ENCODE data around the gene SPECC1. TPM values are rescaled to one million over a fixed set of nuclear protein-coding genes. Genes with fewer than 3 reads are reported as not detected.

Gene SPECC1
- total RNA-seq, 3 donors from 2014 or later: 36.4 to 59.0 (median 51.8) TPM

DNA sequence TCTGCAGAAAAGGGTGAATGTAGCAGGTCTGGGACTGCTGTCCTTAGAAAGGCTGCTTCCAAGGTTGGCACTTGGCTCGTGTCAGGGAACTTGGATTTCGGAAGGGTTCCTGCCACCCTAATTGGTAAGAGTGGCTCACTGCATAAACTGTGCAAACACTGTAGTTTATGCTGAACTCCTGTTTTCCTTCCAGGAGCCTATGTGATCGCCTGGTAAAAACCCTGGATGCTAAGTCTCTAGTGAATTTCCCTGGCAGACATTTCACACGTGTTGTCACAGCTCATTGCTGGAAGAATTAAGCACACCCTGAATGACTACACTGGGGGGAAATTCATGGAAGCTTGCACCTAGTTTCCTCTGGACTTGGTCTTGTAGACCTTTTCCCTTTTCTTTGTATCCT is 140.1 kb downstream of the SPECC1 start:
- Histone ChIP-seq H3K4me3 (no peak overlapping the region), H3K27ac (no peak overlapping the region), H3K27me3 (no peaks in the 10 kb centered on the region), H3K4me1 (no peaks in the 10 kb centered on the region), H3K36me3 (no peaks in the 10 kb centered on the region), H3K9me3 (no peaks in the 10 kb centered on the region)
- intact Hi-C loops (cut with DNase I; ENCODE audit: low total_unique reads): no loop called here
- TF ChIP-seq POLR2AphosphoS5 (IDR thresholded peaks at IDR 0.05) (no peak), POLR2A (IDR thresholded peaks at IDR 0.05) (no peak)
- TF ChIP-seq, protein P1, sequence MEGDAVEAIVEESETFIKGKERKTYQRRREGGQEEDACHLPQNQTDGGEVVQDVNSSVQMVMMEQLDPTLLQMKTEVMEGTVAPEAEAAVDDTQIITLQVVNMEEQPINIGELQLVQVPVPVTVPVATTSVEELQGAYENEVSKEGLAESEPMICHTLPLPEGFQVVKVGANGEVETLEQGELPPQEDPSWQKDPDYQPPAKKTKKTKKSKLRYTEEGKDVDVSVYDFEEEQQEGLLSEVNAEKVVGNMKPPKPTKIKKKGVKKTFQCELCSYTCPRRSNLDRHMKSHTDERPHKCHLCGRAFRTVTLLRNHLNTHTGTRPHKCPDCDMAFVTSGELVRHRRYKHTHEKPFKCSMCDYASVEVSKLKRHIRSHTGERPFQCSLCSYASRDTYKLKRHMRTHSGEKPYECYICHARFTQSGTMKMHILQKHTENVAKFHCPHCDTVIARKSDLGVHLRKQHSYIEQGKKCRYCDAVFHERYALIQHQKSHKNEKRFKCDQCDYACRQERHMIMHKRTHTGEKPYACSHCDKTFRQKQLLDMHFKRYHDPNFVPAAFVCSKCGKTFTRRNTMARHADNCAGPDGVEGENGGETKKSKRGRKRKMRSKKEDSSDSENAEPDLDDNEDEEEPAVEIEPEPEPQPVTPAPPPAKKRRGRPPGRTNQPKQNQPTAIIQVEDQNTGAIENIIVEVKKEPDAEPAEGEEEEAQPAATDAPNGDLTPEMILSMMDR (IDR thresholded peaks at IDR 0.05): no peak
- DNase-seq (ENCODE audit: low spot score in 2 of 2): no peak

- Histone ChIP-seq H3K27me3 (no peaks in the 10 kb centered on the region), H3K4me1 (no peaks in the 10 kb centered on the region), H3K36me3 (no peaks in the 10 kb centered on the region), H3K27ac (no peak overlapping the region), H3K4me3 (no peak overlapping the region), H3K9me3 (no peaks in the 10 kb centered on the region)
- TF ChIP-seq, protein P1 (IDR thresholded peaks at IDR 0.05): no peak
- TF ChIP-seq POLR2A (IDR thresholded peaks at IDR 0.05) (no peak), POLR2AphosphoS5 (IDR thresholded peaks at IDR 0.05) (no peak)
- no peak for DNase-seq (ENCODE audit: low spot score in 2 of 2)
- intact Hi-C loops (cut with DNase I; ENCODE audit: low total_unique reads): no loop called here
These were observed 142.0 kb downstream of the SPECC1 start for GRCh38 chr17:20151174-20151573.

DNA sequence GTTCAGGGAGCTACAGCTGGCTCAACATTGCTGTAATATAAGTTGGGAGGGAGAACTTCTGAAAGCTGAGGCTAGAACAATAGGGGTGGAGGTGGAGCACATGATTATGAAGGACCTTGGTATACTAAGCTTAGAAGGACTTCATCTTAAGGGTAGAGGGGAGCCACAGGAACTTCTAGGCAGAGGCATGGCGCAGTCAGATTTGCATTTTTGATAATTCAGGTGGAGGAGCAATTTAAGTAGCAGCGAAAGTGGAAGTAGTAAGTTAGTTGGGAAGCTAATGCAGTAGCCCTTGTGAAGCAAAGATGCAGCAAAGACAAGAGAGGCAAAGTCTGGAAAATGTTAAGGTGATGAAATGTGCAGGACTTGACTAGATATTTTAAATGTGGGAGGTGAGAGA is 144.1 kb downstream of the SPECC1 start:
- no peak for DNase-seq (ENCODE audit: low spot score in 2 of 2)

DNA sequence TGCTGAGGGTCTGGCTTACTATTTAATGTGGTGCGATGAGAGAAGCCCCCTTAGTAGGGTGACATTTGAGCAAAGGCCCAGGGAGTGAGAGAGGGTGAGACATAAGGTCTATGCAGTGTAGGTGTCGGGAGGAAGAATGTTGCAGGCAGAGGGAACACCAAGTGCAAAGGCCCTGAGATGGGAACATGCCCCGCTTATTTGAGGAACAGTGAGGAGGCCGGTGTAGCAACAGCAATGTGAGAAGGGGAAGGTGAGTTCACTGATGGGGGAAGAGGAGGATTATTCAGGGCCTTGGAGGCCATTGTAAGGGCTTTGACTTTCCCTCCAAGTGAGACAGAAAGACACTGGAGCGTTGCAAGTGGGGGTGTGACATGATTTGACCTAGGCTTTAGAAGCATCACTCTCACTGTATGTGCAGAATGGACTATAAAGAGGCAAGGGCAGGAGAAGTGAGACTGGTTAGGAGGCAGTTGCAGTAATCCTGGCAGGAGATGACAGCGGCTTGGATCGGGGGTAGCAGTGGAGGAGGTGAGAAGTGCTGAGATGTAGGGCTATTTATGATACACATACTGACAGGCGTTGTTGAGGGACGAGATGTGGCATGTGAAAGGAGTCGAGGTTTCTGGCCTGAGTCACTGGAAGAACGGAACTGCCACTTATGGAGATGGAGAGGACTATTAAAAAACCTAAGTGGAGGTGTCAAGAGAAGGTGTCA is 145.3 kb downstream of the SPECC1 start:
- intact Hi-C loops (cut with DNase I; ENCODE audit: low total_unique reads): no loop called here
- no peaks in the 10 kb centered on the region for H3K36me3 ChIP-seq
- no peaks in the 10 kb centered on the region for H3K9me3 ChIP-seq
- no peak overlapping the region for H3K4me3 ChIP-seq
- H3K27me3 ChIP-seq: no peaks in the 10 kb centered on the region
- H3K4me1 ChIP-seq: no peaks in the 10 kb centered on the region
- DNase-seq (ENCODE audit: low spot score in 2 of 2): no peak
- no peak overlapping the region for H3K27ac ChIP-seq
- TF ChIP-seq, protein P1 (IDR thresholded peaks at IDR 0.05): no peak
- TF ChIP-seq POLR2A (IDR thresholded peaks at IDR 0.05) (no peak), POLR2AphosphoS5 (IDR thresholded peaks at IDR 0.05) (no peak)

More for the DNA sequence above, 144.1 kb downstream of the SPECC1 start:
- H3K36me3 ChIP-seq: no peaks in the 10 kb centered on the region
- no peak overlapping the region for H3K27ac ChIP-seq
- no peaks in the 10 kb centered on the region for H3K27me3 ChIP-seq
- intact Hi-C loops (cut with DNase I; ENCODE audit: low total_unique reads): no loop called here
- H3K4me3 ChIP-seq: no peak overlapping the region
- H3K9me3 ChIP-seq: no peaks in the 10 kb centered on the region
- no peaks in the 10 kb centered on the region for H3K4me1 ChIP-seq
- TF ChIP-seq, protein P1 (IDR thresholded peaks at IDR 0.05): no peak
- TF ChIP-seq POLR2AphosphoS5 (IDR thresholded peaks at IDR 0.05) (no peak), POLR2A (IDR thresholded peaks at IDR 0.05) (no peak)

- DNase-seq (ENCODE audit: low spot score in 2 of 2): peak; percentile 94 to 95
- H3K27ac ChIP-seq: peak overlapping the region; percentile 77 to 90
These were observed 146.4 kb downstream of the SPECC1 start for GRCh38 chr17:20155258-20156195.

More at GRCh38 chr17:20155258-20156195, 146.4 kb downstream of the SPECC1 start:
- no peak for TF ChIP-seq POLR2A (IDR thresholded peaks at IDR 0.05)
- TF ChIP-seq, protein P1 (IDR thresholded peaks at IDR 0.05): no peak
- TF ChIP-seq POLR2AphosphoS5 (IDR thresholded peaks at IDR 0.05): peak; percentile 17 to 28 (median 20)
- peak overlapping the region; percentile 57 to 86 (median 70) for H3K4me3 ChIP-seq
- H3K9me3 ChIP-seq: no peaks in the 10 kb centered on the region
- no peaks in the 10 kb centered on the region for H3K27me3 ChIP-seq
- no peaks in the 10 kb centered on the region for H3K36me3 ChIP-seq
- H3K4me1 ChIP-seq: no peaks in the 10 kb centered on the region
- intact Hi-C loops (cut with DNase I; ENCODE audit: low total_unique reads): no loop called here

Measured in breast epithelium (tissue), 4 donors.